Thoracic aorta (tissue), 2 donors: ENCODE measurements around the gene WDR11. TPM values are rescaled to one million over a fixed set of nuclear protein-coding genes. Genes with fewer than 3 reads are reported as not detected.

Experiments
- ATAC-seq: fragments of 150-250 bp; one replicate; pipeline ENCODE4 v1.8.0; 2017; ENCODE audit warnings: low read depth; ENCODE audit not compliant: insufficient number of reproducible peaks, low FRiP score
- DNase-seq: peaks from one replicate; pipeline ENCODE4 v3.0.0-alpha.2; 2020; ENCODE audit warnings: low spot score
- H3K27ac ChIP-seq, 2 donors: fragments of 200-600 bp; sonication (generic); 1 replicate in 1 of 2; 2 replicates in 1 of 2; pipeline ENCODE4 v1.5.1; 2016; ENCODE audit warnings: mild to moderate bottlenecking in 2 of 2, moderate library complexity in 2 of 2
- H3K27me3 ChIP-seq: fragments of 200-600 bp; sonication (generic); replicated peaks from 2 replicates; pipeline ENCODE4 v1.6.0; 2016; ENCODE audit warnings: mild to moderate bottlenecking; ENCODE audit not compliant: insufficient read depth
- H3K36me3 ChIP-seq: fragments of 200-600 bp; sonication (generic); one replicate; pipeline ENCODE4 v1.5.1; 2016
- H3K4me1 ChIP-seq, 2 donors: fragments of 200-600 bp; sonication (generic); 1 replicate in 1 of 2; 2 replicates in 1 of 2; pipeline versions ENCODE4 v1.5.1 to v1.6.0; 2016; ENCODE audit warnings: low read depth in 2 of 2, mild to moderate bottlenecking in 1 of 2; ENCODE audit not compliant: control insufficient read depth in 1 of 2
- H3K4me3 ChIP-seq: fragments of 200-600 bp; sonication (generic); 2 replicates; pipeline ENCODE4 v1.5.1; 2016; ENCODE audit warnings: mild to moderate bottlenecking
- H3K9me3 ChIP-seq: fragments of 200-600 bp; sonication (generic); 2 replicates; pipeline ENCODE4 v1.5.1; 2016
- CTCF ChIP-seq: fragments of 200-600 bp; sonication (generic); IDR thresholded peaks from one replicate; pipeline ENCODE4 v1.5.1; 2019; ENCODE audit warnings: antibody characterized with exemption
- total RNA-seq, 2 donors: library from RNA; depleted of rRNA; stranded (reverse); fragments of >200 nt; gene quantifications; one replicate each; pipeline versions ENCODE4 v1.1.0 to v1.2.3, GENCODE V29; 2016

WDR11 gene
- total RNA-seq, 2 donors from 2014 or later = 51.3 to 95.8 TPM

GRCh38 chr10:120806081-120806480, 45.1 kb upstream of the WDR11 start:
- Histone ChIP-seq H3K27me3 (no peaks in the 10 kb centered on the region), H3K4me1 (no peaks in the 10 kb centered on the region), H3K4me3 (no peak overlapping the region), H3K36me3 (no peaks in the 10 kb centered on the region), H3K27ac (no peak overlapping the region), H3K9me3 (no peaks in the 10 kb centered on the region)
- DNase-seq = no peak
- ATAC-seq = no peak
- TF ChIP-seq CTCF = no peak

GRCh38 chr10:120810298-120810697, 40.9 kb upstream of the WDR11 start:
- Histone ChIP-seq H3K27ac (no peak overlapping the region), H3K4me3 (no peak overlapping the region), H3K36me3 (no peaks in the 10 kb centered on the region), H3K9me3 (no peaks in the 10 kb centered on the region), H3K27me3 (no peaks in the 10 kb centered on the region), H3K4me1 (no peaks in the 10 kb centered on the region)
- TF ChIP-seq CTCF = no peak
- DNase-seq = no peak
- ATAC-seq = no peak

GRCh38 chr10:120813085-120813484, 38.1 kb upstream of the WDR11 start:
- Histone ChIP-seq H3K27ac (no peak overlapping the region), H3K4me1 (no peaks in the 10 kb centered on the region), H3K36me3 (no peaks in the 10 kb centered on the region), H3K27me3 (no peaks in the 10 kb centered on the region), H3K4me3 (no peak overlapping the region), H3K9me3 (no peaks in the 10 kb centered on the region)
- ATAC-seq = no peak
- no peak for TF ChIP-seq CTCF
- DNase-seq = no peak

- H3K27me3 ChIP-seq = no peaks in the 10 kb centered on the region
- DNase-seq = no peak
- no peak for TF ChIP-seq CTCF
These were observed 32.9 kb upstream of the WDR11 start for GRCh38 chr10:120818301-120818700.

GRCh38 chr10:120819366-120819765, 31.8 kb upstream of the WDR11 start:
- DNase-seq = no peak
- H3K4me1 ChIP-seq = no peaks in the 10 kb centered on the region
- H3K9me3 ChIP-seq = no peaks in the 10 kb centered on the region
- no peak overlapping the region for H3K27ac ChIP-seq
- no peak for TF ChIP-seq CTCF
- no peak for ATAC-seq
- H3K4me3 ChIP-seq = no peak overlapping the region
- H3K27me3 ChIP-seq = no peaks in the 10 kb centered on the region
- H3K36me3 ChIP-seq = no peaks in the 10 kb centered on the region

More at GRCh38 chr10:120818301-120818700, 32.9 kb upstream of the WDR11 start:
- Histone ChIP-seq H3K4me1 (no peaks in the 10 kb centered on the region), H3K4me3 (no peak overlapping the region), H3K36me3 (no peaks in the 10 kb centered on the region), H3K9me3 (no peaks in the 10 kb centered on the region), H3K27ac (no peak overlapping the region)
- no peak for ATAC-seq
